GM12878 (cell line): ENCODE measurements around the gene SGPP2. TPM values are rescaled to one million over a fixed set of nuclear protein-coding genes. Genes with fewer than 3 reads are reported as not detected.
A peak's percentile ranks its signal among the peaks of the same experiment; 100 is the strongest.

Experiments
- ASH2L ChIP-seq: fragments of 300-600, 200-600 bp; sonication (generic); IDR thresholded peaks from 2 replicates; pipeline ENCODE4 v1.6.1; 2017; ENCODE audit warnings: low read depth, mild to moderate bottlenecking, borderline replicate concordance
- CREM ChIP-seq: IDR thresholded peaks from 2 replicates; pipeline ENCODE4 v1.6.1; 2014; ENCODE audit warnings: antibody characterized with exemption, low read depth
- E4F1 ChIP-seq: fragments of 450-650 bp; IDR thresholded peaks from 2 replicates; pipeline ENCODE4 v1.6.1; 2018; ENCODE audit warnings: borderline replicate concordance, mild to moderate bottlenecking; ENCODE audit not compliant: partially characterized antibody
- ELK1 ChIP-seq: IDR thresholded peaks from 2 replicates; pipeline ENCODE4 v1.6.1; 2012; ENCODE audit warnings: low read depth, low read length, improper control_type of control experiment
- FOS ChIP-seq: IDR thresholded peaks from 3 replicates; pipeline ENCODE4 v1.6.1; 2011; ENCODE audit warnings: borderline replicate concordance; ENCODE audit not compliant: insufficient read length; ENCODE audit errors: extremely low read depth
- IRF3 ChIP-seq: fragments of 450-650 bp; IDR thresholded peaks from 2 replicates; pipeline ENCODE4 v1.6.1; 2014; ENCODE audit warnings: mild to moderate bottlenecking
- JUND ChIP-seq: IDR thresholded peaks from 2 replicates; pipeline ENCODE4 v1.6.1; 2012; ENCODE audit warnings: low read depth, mild to moderate bottlenecking, low read length, improper control_type of control experiment, moderate library complexity
- MEF2A ChIP-seq: IDR thresholded peaks from 2 replicates; pipeline ENCODE4 v1.6.1; 2011; ENCODE audit warnings: low read depth, mild to moderate bottlenecking, low read length, moderate library complexity; ENCODE audit not compliant: insufficient read depth
- MYC ChIP-seq: IDR thresholded peaks from 2 replicates; pipeline ENCODE4 v1.6.1; 2011; ENCODE audit warnings: mild to moderate bottlenecking, low read length, moderate library complexity, inconsistent platforms; ENCODE audit not compliant: insufficient read depth, insufficient replicate concordance, insufficient read length, severe bottlenecking
- PBX3 ChIP-seq: IDR thresholded peaks from 2 replicates; pipeline ENCODE4 v1.6.1; 2011; ENCODE audit warnings: mild to moderate bottlenecking, low read depth, low read length, moderate library complexity; ENCODE audit not compliant: insufficient replicate concordance
- PKNOX1 ChIP-seq: fragments of 450-650 bp; IDR thresholded peaks from 2 replicates; pipeline ENCODE4 v1.6.1; 2016; ENCODE audit warnings: mild to moderate bottlenecking
- RB1 ChIP-seq: fragments of 450-650 bp; formaldehyde crosslinking; IDR thresholded peaks from 2 replicates; pipeline ENCODE4 v1.6.1; 2017; ENCODE audit warnings: mild to moderate bottlenecking, borderline replicate concordance
- SMAD1 ChIP-seq: fragments of 450-650 bp; IDR thresholded peaks from 2 replicates; pipeline ENCODE4 v1.6.1; 2018; ENCODE audit warnings: mild to moderate bottlenecking, low read depth; ENCODE audit not compliant: partially characterized antibody
- SRF ChIP-seq, 2 experiments: IDR thresholded peaks; 2 replicates each; pipeline ENCODE4 v1.6.1; 2011; ENCODE audit warnings: low read depth in 2 of 2, low read length in 2 of 2, mild to moderate bottlenecking in 1 of 2, moderate library complexity in 1 of 2
- STAT3 ChIP-seq: IDR thresholded peaks from 2 replicates; pipeline ENCODE4 v1.6.1; 2011; ENCODE audit warnings: low read depth, low read length, improper control_type of control experiment
- ZBTB40 ChIP-seq: fragments of 450-650 bp; IDR thresholded peaks from 2 replicates; pipeline ENCODE4 v1.6.1; 2016; ENCODE audit warnings: mild to moderate bottlenecking, moderate library complexity, borderline replicate concordance
- ZNF622 ChIP-seq: fragments of 450-650 bp; IDR thresholded peaks from 2 replicates; pipeline ENCODE4 v1.6.1; 2017; ENCODE audit warnings: mild to moderate bottlenecking, inconsistent platforms
- polyA plus RNA-seq, 11 experiments: library from polyadenylated mRNA; depleted of rRNA in 4 of 11; unstranded in 6 of 11; stranded (reverse) in 5 of 11; fragments of >200 nt; fragmentation: Nextera tagmentation in 4 of 11; fragmentation: Illumina TruSeq in 1 of 11; extraction: Ambion mirVana in 4 of 11; extraction: Trizol in 1 of 11; gene quantifications; 1 replicate in 1 of 11; 2 replicates in 10 of 11; pipeline versions ENCODE4 v1.2.1 to v1.2.3, GENCODE V29; 2011 to 2016; ENCODE audit warnings: inconsistent platforms in 2 of 11, missing spikeins in 2 of 11, low read depth in 1 of 11
- total RNA-seq, 4 experiments: library from RNA; depleted of rRNA in 3 of 4; stranded (reverse); fragments of >200 nt in 3 of 4; fragmentation: Illumina TruSeq in 1 of 4; extraction: Trizol in 1 of 4; gene quantifications; 2 replicates each; pipeline versions ENCODE4 v1.2.1 to v1.2.3, GENCODE V29; 2013 to 2021

The SGPP2 gene
- total and polyA plus RNA-seq, 10 of the 15 experiments (the other 5 are each of a cell fraction or from before 2014, with no cell fraction given) = 3.5 to 84.9 (median 13.1) TPM

- TF ChIP-seq ZBTB40 = no peak
- TF ChIP-seq ELK1 = no peak
- no peak for TF ChIP-seq MYC
- no peak for TF ChIP-seq MEF2A
- no peak for TF ChIP-seq SMAD1
- TF ChIP-seq JUND = no peak
- 0 out of 2 replicates have a peak, but pooled peaks have one; percentile 15 for TF ChIP-seq PKNOX1
- no peak for TF ChIP-seq RB1
- no peak for TF ChIP-seq ASH2L
- no peak for TF ChIP-seq SRF (IDR thresholded peaks at IDR 0.05; ENCODE audit: low read depth in 2 of 2, low read length in 2 of 2)
- TF ChIP-seq FOS = no peak
- no peak for TF ChIP-seq STAT3
- TF ChIP-seq PBX3 = no peak
- TF ChIP-seq E4F1 = no peak
- no peak for TF ChIP-seq ZNF622
- TF ChIP-seq IRF3 = no peak
- no peak for TF ChIP-seq CREM
Observed at GRCh38 chr2:222433332-222434173, 9.2 kb downstream of the SGPP2 start (continued).
